HG02852 (cell line): ENCODE data around the gene CAMKK1.
A peak's percentile ranks its signal among the peaks of the same experiment; 100 is the strongest.

Experiments
- ATAC-seq: cut with Tn5 transposase; IDR thresholded peaks from one replicate; pipeline ENCODE4 v1.9.1; 2021; ENCODE audit warnings: mild to moderate bottlenecking, moderate library complexity; ENCODE audit not compliant: unreplicated experiment

Gene CAMKK1

DNA sequence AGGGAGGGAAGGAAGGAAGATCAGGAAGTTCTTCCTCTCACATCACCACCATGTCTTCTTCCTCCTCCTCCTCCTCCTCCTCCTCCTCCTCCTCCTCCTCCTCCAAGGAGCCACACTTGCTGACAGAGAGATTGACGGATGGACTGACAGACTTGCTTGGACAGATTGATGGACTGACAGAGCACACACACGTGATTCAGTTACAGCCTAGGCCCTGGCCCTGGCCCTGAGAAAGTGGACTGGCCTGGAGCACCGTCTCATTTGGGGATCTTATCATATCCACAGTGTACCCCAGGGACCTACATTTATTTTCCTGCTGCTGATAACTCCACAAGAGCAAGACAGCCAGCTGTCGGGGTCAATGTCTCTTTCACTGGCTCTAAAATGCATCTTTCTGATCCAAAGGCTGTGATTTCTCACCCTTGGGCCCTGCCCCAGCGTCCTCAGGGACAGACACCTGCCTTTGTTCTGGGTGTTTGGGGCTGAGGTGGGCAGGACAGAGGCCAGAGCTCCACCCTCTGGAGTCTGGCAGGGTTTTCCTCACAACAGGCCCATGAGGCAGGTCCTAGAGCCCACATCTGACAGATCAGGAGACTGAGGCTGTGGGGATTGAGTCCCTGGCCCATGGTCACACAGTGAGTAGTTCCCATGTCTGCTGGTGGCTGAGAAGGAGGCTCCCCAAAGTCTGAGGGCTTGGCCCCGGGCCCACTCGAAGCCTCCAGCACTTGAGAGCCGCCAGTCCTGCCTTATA lies 25.7 kb upstream of the CAMKK1 start:
- ATAC-seq, result no peak

DNA sequence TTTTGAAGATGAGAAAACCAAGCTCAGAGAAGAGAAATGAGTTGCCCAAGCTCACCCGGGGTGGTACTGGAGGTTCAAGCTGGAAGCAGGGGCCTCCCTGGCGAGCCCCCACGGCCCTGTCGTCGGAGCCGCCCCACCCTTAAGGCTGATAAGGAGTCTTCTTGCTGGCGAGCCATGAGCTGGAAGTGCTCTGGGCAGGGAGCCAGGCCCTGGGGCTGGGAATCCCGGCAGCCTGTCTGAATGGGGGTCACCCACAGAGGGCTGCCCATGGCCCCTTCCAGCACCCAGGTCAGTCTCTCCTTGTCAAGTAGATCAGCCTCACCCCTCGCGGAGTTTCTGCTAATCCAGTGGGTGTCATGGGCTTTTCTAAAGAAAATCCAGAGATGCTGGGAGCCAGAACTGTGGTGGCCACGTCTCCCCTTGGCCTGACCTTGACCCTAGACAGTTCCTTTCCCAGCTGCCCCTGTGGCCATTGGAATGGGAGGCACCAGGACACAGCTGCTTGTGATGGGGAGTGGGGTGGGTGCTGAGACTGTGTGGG lies 24.6 kb upstream of the CAMKK1 start:
- no peak for ATAC-seq

DNA sequence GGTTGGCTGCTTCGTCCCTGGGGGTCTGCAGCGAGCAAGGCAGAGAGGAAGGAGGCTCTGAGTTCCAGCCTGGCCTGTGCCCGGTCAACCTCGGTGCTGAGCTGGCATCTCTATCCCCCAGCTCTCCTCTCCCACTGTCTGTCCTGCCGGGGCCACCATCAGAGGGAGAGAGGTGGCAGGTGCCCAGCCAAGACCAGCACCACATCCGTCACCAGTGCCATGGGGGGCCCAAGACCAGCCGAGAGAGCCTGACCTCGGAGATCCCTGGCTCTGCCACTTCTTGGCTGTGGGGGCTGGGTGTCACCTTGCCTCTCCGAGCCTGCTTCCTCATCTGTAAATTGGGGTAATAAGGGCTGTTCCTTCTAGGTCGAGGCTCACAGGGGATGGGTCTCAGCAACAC lies 24.0 kb upstream of the CAMKK1 start:
- ATAC-seq, result no peak

DNA sequence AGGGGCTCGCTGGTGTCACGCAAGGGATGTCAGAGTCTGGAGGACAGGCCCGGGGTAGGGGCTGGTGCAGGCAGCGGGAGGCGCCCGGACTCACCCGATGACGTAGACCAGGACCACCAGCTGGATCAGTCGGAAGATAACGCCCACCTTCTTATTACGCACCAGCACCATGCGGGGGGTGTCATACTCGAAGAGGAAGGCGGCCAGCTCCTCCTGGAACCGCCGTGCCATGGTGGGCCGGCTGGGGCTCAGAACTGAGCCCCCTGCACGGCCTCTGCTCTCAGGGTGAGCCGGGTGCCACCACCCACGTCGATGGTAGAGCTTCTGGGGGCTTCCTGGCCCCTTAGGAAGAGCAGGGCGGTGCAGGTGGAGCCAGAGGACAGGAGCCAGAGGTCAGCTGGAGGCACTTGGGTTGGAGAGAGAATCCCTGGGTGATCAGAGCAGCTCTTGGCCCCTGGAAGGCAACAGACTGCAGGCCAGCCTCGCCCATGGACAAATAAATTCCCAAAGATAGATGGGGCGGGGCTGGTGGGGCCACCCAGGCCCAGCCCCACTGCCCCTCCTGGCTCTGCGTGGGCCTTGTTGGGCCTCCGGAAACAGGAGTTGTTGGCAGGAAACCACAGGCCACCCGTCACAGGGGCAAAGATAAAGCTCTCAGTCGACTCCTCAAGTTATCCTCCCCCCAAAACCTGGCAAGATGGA lies 23.3 kb upstream of the CAMKK1 start, which contains the start of gene P2RX1:
Gene P2RX1, minus strand, starts transcription at position 471 of the 702 bp plus-strand sequence. Its CDS starts 240 bp downstream, at position 231.
- ATAC-seq, result no peak

DNA sequence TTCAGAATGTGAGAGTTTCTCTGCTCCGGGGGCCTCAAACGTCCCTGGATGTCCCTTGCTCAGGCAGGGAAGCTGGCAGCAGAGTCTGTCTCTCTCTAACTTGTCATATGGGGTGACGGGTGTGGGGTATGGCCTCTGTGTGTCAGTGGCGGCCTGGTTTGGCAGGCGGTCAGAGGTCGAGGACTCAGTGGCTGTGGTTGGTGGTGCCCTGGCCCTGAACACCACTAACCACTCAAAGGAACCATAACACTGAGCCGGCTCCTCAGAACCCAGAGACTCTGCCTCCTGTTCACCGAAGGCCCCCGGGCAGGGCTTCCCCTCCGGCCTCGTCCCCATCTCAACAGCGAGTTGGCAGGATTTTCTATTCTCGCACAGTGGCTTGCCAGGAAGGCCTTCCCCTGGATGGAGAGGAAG lies 22.7 kb upstream of the CAMKK1 start:
- ATAC-seq, result no peak

DNA sequence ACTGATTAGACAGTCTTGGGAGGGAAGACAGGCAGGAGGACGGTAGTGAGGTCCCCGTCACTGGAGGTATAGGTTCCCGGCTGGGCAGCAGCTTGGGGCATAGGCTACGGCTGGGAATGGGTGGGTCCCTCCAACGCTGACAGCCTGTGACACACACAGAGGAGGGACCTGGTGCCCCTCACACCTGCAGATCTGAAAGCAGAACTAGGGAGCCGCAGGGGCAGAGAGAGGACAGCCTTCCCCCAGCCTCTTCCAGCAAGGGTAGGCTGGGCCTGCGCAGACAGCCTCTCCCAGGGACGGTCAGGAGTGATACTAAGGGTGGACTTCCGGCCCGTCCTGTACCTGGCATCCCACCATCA lies 21.4 kb upstream of the CAMKK1 start:
- peak; percentile 45 for ATAC-seq

DNA sequence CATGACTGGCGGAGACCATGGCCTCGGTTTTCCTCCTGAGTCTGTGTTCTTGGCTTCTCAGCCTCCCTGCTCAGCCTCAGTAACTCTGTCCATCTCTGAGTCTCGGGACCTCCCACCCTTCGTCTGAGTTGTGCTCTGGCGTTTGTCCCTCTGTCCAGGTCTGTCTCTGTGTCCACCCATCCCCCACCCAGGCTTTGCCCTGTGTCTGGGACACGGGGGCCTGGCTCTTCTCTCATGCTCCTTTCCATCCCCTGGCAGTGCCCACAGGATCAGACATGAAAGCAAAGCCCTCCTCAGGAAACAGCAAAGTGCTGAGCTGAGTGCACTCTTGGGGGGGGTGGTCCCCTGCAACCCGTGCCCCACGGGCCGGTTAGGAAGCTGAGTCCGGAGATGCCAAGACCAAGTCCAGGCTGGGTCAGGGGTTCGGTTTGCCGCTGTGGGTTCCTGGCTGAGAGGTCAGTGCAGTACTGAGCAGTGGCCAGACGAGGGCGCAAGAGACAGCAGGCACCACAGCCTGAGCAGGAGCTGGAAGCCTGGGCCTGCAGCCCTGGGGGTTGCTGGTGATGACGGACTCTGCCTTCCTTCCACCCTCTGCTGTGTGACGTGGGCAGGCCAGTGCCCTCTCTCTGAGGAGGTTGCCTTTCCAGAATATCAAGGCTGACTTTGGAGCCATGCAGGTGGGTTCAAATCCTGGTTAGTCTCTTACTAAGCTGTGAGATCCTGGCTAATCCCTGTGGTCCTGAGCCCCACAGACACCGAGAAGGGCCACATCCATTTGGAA lies 20.9 kb upstream of the CAMKK1 start:
- ATAC-seq, result no peak

DNA sequence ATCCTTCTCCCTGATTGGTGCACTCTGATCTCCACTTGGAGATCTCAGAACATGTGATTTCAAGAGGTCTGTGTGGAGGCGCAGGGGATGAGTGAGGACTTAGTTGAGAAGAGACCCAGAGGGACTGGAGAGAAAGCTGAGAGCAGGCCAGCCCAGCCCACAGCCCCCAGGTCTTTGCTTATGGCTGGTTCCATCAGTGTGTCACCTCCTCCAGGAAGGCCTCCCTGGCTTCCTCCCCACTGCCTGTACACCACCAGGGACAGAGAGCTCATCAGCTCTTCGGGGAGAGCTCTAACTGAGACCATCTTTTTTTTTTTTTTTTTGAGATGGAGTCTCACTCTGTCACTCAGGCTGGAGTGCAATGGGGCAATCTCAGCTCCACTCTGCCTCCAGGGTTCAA lies 20.0 kb upstream of the CAMKK1 start:
- ATAC-seq, result no peak

DNA sequence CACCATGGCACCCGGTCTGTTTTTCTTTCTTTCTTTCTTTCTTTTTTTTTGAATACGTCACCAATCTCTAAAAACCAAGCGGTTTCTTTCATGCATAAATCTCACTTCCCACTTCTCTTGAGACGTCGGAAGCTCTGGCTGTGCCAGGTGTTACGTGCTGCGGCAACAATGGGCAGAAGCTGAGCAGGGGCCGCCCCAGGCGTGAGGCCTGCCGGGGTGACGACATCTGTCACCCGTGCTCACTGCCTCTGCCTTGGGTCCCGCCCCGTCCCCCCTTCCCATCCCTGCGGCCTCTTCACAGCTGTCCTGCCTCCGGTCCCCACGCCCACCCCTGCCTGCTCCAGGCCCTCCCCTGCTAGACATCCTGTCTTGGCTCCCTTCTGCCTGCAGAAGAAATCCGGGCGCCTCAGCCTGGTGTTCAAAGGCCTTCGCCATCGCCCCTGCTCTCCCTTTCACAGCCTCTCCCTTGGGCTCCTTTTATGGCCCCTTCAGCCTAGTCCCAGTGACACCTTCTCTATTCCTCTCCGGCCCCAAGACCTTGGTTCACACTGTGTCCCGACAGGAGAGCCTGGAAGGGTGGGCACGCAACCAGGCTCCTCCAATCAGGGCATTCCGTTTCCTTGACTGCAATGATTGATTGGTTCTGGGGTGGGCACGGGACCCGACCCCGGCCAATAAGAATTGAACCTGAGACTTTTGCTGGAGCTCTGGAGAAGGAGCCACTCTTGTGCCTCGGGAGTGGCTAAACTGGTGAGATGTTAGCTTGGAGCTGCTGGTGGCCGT lies 18.6 kb upstream of the CAMKK1 start:
- ATAC-seq, result peak; percentile 73

DNA sequence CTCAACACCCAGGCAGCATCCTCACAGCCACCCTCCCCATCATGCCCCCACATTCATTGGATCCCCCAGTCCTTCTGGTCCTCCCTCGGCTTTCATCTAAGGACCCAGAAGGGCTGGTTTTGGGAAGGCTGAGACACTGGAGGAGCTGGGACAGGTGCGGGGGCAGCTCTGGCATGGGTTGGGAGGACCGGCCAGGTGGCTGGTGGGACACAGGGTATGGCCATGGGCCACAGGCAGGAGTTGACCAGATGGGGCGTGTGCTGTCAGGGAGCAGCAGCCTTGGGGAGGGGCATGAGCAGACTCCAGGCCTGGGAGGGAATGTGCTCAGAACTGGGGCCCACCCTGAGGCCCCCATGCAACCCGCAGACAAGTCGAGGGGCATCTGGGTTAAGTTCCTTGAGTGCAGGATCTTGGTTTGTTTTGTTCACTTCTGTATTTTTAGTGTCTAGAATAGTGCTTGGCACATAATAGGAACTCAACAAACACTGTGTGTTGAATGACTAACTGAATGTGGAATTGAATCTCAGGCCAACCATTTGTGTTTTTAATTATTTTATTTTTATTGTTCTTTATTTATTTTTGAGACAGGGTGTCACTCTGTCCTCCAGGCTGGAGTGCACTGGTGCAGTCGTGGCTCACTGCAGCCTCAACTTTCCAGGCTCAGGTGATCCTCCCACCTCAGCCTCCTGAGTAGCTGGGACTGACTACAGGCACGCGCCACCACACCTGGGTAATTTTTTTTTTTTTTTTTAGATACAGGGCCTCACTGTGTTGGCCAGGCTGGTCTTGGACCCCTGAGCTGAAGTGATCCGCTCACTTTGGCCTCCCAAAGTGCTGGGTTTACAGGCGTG lies 17.8 kb upstream of the CAMKK1 start:
- no peak for ATAC-seq

DNA sequence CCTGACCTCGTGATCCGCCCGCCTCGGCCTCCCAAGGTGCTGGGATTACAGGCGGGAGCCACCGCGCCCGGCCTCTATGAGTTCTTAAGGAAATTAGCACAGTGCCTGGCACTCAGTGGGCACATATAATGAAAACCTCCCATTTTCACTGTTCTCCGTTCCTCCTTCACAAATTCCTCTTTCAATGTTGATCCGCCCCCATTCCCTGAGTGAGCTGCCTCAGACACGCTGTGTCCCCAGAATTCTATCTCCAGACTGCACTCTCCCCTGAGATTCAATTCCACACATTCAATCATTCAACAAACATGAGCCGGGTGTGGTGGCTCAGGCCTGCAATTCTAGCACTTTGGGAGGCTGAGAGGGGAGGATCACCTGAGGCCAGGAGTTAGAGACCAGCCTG lies 16.4 kb upstream of the CAMKK1 start:
- no peak for ATAC-seq

DNA sequence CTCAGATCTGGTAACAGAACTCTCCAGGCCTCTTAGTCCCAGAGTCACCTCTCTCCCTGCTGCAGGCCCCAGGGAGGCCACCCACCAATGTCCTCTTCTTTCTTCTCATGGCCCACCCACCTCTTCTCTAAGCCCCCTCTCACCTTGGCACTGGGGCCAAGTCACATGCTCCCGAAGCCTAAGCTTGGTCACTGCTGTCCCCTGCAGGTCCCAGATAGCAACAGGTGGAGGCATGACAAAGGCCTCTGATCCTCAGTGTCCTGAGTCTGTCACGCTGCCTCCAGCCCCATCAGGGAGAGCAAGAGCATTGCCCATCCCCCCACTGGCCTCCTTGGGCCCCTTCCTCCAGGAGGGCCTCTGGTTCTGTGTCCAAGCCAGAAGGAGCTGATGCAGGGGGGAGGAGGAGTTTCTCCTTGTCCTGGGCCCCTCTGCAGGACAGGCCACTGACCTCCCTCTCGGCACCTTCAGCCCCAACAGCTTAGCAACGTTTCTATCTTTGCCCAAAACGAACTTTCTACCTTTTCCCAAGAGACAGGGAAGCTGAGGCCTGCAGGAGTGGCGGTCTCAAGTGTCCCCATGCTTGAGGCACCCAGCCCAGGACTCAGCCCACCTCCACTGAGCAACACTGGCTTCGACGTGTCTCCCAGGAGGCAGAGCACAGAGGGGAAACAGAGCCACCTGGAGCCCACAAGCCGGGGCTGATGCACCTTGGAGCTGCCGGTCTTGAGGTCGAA lies 14.8 kb upstream of the CAMKK1 start:
- no peak for ATAC-seq

DNA sequence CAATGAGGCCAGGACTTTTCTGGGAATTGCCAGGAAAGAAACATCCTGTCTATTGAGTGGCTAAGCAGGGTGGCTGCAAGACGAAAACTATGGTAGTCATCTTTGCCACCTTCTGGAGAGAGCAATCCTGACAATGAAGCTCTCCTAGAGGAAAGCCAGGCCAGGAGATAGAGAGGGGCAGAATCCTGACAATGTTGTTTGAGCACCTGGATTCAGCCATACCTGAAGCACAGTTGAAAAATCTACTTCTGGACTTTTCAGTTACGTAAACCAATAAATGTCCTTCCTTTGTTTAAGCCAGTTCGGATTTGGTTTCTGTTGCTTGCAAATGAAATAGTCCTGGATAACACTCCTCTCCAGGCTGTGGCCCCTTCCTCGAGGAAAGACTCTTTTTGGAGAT lies 14.0 kb upstream of the CAMKK1 start:
- no peak for ATAC-seq

DNA sequence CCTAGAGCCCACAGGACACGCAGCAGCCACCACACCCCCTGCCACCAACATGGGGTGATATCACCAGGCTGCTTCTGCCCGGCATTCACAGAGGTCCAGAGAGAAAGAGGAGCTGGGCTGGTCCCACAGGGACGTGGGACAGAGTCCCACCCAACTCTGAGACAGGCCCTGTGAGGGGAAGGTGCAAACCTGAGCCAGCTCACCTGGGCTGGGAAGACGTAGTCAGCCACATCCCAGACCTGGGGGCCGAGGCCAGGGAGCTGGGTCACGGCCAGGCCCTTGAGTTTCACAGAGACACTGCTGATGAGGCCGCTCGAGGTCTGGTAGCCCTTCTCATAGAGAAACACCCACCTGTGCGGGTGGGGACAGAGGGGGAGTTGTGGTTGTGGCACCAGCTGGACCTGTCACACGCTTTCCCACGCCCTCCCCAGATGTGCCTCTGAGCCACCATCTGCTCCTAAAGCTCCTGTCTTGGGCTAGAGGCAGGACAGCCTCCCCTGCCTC lies 12.2 kb upstream of the CAMKK1 start:
- no peak for ATAC-seq

DNA sequence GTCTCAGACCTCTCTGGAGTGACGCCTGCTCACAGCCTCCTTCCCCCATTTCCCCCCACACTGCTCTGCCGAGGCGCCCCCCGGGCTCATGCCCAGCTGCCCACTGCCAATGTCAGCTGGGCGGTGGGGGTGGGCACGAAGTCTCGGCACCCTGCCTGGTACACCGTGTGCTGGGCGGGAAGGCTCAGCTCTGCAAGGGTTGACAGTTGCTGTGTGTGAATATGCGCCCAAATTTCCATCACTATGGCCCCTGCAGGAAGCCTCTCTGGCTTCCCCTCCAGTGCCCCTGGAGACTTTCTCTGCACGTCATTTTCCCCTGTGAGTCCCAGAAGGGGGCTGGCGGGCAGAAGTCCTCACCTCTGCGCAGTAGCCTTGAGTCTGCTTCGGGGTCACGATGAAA lies 11.6 kb upstream of the CAMKK1 start:
- no peak for ATAC-seq

DNA sequence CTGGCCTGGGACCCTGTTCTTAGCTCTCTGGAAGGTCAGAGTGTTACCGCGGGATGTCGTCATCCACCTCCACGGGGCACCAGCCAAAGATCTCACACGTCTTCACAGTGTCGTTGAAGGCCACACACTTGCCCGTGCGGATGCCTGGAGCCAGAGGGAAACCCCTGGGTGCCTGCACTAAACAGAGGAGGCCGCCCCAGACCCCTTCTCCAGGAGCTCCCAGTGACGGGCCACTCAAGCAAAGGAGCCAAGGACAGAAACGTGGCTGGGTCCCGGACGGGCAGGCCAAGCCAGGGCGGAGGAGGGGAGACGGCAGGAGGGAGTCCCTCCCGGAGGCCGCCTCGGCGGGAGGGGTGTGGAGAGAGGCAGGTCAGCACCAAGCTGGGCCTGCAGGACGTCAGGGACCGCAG lies 11.0 kb upstream of the CAMKK1 start:
- no peak for ATAC-seq

DNA sequence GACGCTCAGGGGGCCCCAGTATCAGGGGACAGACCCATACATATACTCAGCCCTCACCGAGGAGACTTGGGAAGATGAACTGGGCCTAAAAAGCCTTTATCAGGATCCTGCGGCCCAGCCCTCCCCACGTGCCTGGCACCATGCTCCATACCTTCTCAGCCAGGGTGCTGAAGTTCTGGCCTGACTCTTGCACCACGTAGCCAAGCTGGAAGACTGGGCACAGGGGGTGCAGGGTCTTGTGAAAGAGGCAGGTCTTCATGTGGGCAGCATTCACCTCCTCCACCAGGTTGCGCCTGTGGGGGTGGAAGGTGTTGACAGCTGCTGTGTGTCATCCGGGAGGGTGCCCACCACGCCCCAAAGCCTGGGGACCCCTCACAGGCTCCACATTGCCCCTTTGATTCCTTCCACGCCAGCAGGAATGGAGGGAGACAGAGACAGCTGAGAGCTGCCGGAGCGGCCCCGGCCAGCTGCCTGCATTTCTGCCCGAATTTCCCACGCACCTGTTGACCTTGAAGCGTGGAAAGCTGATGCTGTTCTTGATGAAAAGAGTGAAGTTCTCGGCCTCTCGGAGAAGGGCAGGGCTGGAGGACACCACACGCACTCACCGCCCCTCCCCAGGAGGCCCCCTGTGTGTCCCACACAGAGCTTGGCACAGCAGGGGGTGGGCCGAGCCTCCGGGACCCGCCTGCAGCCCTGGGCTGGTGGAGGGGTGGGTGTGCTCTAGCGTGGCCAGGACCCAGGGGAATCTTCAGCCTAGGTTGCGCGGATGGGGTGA lies 10.4 kb upstream of the CAMKK1 start:
- ATAC-seq, result no peak

DNA sequence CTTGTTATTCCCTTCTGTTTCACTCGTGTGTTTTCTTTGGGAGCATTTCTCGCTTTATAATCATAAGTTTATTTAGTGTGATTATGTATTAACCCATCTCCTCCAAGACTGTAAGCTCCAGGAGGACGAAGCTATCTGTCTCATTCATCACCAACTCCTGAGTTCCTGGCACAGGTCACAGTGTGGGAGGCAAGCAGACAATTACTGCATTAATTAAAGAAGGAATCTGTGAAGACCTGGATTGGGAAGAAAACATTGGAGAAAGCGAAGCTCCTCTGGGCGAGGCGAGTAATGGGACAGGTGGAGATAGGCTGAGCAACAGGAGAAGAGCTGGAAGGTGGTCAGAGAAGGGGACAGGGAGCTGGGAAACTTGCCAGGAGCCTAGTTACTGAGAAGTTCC lies 7.8 kb upstream of the CAMKK1 start:
- ATAC-seq, result no peak
